GM19240 (cell line): ENCODE data around the gene MYLK4.

Source experiments
- DNase-seq: peaks from one replicate; pipeline ENCODE4 v3.0.0; 2011; ENCODE audit warnings: low spot score; ENCODE audit not compliant: insufficient read length

The MYLK4 gene

DNA sequence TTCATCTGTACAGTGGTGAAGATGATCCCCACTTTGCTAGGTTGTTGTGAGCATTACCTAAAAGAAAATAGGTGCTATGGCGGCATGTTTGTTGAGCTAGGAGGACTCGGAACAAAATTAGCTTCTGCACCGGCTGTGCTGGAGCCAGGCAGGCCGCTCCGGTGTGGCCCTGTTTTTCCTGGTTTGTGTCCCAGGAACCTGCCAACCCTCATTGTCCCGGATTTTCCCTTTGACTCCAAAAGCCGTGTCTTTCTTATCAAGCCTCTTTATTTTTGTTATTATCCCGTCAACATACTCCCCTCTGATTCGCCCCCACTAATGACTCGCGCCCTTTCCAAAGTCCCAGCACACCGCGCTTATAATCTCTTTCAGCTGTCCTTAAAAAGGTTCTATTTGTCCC lies 117.0 kb downstream of the MYLK4 start:
- no peak for DNase-seq

GRCh38 chr6:2632976-2633584 lies 117.6 kb downstream of the MYLK4 start:
- no peak for DNase-seq

- no peak for DNase-seq
These were observed 118.4 kb downstream of the MYLK4 start for GRCh38 chr6:2632368-2632767.

DNA sequence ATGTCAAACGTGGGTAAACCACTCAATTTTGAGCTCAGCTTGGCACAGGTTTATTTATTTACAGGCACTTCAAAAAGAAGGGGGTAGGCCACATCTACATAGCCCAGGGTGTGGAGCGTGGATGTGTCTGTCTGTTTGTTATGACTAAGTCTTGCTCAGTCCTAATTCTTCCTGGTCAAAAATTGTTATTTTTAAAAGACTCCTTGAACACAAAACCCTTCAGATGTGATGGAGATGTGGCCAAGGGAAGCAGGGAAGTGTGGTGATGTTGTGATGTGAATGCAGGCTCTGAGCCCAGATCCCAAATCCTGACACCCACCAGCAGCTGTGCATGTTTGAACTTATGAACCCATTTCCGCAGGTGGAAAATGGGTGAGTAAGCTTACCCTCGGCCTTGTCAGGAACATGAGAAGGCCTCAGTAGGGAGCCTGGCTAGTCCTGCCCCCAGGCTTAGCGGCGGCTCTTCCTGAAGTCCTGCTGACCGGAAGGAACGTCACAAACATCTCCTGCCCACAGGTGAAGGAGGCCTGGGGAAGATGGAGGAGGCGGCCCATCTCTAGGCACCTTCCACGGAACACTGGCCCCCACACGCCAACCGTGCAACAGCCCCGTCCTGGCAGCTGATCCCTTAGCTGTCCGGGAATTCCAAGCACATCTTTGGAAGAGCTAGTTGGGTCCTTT lies 119.7 kb downstream of the MYLK4 start:
- no peak for DNase-seq

DNA sequence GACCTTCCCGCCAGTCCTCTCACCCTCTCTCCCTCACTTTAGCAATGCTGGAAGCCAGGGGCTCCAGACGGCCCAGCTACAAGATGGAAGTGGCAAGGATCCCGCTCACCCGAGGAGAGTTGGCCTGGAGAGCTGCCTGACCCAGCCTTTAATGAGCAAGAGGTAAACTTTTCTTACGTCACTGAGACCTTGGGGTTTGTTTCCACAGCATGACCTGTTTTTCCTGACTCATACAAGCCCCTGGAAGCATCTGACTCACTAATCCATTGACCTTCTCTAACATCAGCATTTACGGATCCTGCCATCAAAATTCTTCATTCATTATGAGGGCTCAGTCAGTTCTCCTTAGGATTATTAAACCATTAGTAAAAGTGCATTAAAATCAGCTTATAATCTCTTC lies 120.4 kb downstream of the MYLK4 start:
- DNase-seq = no peak

GRCh38 chr6:2626401-2626800 lies 124.3 kb downstream of the MYLK4 start:
- no peak for DNase-seq

DNA sequence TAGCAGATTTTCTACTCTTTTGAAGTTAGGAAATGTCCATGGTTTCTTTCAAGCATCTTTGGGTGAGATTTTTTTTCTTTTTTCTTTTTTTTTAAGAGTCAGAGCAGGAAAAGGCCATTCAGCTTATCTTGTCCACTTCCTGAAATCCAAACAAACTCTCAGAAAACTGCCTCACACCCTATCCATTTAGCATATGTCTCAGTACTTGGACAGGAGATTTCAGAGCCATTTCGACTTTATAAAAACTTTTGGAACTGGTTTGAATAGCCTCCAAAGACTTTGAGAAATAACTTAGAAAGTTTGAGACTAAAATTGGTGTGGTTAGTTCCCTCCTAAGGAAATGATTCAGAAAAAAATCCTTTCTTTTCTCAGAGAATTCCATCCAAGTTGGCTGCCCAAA lies 125.1 kb downstream of the MYLK4 start:
- DNase-seq = no peak

- DNase-seq = no peak
These were observed 126.5 kb downstream of the MYLK4 start for GRCh38 chr6:2624177-2624576.

DNA sequence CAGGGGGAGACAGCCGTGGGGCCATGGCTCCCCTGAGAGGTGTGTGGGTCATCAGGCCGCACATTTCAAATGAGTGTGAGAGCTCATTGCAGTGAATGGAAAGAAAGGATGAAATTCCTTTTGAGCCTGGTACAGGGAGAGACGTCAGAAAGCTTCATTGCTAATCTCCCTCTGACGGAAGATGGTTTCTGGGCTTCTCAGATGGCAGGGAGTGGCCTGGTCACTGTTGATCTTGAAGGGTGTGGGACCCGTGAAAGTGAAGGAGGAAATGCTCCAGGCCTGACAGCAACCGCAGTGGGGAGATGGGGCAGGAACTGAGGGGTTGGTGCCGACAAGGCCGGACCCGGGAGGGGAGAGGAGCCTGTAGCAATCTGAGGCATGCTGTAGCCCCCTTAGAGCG lies 127.4 kb downstream of the MYLK4 start:
- no peak for DNase-seq

DNA sequence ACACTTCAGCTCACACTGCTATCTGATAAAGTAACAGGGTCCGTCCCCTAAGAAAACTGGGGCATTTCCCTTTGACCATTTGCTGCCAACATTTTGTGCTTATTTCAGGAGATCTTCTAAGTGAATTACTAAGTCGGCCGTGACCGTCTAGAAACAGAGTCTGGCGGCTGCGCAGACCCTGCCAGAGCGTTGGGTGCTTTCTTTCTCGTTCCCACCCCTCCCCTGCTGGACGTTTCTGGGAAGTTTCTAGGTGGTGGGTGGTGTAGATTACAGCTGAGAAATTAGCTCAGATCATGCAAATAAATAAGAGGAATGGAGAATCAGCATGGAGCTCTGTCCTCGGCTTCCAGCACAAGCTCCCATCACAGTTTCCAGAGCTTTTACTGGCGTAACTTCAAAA lies 128.1 kb downstream of the MYLK4 start:
- DNase-seq = no peak

DNA sequence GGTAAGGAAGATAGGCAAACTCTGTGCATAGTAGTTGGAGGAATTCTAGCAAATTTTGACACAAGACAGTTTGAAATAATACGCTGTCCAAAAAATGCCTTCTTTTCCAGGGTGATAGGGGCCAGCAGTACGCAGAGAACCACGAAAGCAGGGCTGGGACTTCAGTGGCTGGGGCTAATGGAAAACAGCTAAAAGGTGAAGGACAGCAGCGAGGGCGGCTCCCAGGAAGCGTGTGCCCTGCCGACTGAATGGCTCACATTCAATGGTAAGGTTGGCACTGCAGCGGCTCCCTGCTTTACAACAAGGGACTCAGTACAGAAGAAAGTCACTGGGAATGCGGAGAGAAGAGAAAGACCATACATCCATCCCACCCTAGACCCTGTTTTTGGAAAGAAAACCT lies 131.1 kb downstream of the MYLK4 start:
- DNase-seq = no peak

- no peak for DNase-seq
These were observed 133.0 kb downstream of the MYLK4 start for GRCh38 chr6:2617729-2618128.

DNA sequence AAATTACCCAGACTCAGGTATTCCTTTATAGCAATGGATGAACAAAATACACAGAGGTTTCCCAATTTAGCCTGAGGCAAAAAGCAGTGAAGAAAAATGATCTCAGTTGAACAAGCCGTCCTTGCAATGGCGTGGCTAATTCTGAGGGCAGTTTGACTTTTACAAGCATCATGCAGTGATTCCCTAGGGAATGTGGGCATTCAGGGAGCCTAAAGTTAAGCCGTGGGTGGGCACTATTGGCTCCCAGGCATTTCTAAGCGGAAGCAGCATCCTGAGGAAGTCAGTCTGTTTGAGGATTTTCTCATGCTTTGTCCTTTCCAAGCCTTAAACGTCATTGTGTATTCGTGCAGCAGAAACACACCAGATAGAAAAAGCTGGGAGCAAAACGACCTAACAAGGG lies 133.9 kb downstream of the MYLK4 start:
- no peak for DNase-seq

- no peak for DNase-seq
These were observed 135.5 kb downstream of the MYLK4 start for GRCh38 chr6:2615251-2615650.

DNA sequence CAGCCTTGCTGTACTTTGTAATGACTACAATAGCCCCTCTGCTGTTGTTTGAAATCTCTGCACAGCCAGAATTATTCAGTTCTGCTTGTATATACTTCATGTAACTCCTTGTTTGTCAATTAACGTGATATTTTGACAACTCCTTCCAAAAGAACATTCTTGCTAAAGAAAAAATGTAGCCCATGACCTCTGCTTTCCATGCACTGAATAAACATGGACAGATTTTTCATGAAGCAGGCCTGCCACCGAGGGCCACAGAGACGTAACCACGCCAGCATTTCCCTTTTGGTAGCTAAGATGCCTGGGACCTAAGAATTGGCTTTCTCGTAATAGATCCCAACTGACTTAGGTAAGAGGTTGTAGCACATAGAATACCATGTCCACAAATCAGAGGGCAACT lies 135.9 kb downstream of the MYLK4 start:
- no peak for DNase-seq

- DNase-seq = no peak
These were observed 136.6 kb downstream of the MYLK4 start for GRCh38 chr6:2614155-2614554.
